ENCODE data around the gene AFDN.

- TF ChIP-seq, protein P1, sequence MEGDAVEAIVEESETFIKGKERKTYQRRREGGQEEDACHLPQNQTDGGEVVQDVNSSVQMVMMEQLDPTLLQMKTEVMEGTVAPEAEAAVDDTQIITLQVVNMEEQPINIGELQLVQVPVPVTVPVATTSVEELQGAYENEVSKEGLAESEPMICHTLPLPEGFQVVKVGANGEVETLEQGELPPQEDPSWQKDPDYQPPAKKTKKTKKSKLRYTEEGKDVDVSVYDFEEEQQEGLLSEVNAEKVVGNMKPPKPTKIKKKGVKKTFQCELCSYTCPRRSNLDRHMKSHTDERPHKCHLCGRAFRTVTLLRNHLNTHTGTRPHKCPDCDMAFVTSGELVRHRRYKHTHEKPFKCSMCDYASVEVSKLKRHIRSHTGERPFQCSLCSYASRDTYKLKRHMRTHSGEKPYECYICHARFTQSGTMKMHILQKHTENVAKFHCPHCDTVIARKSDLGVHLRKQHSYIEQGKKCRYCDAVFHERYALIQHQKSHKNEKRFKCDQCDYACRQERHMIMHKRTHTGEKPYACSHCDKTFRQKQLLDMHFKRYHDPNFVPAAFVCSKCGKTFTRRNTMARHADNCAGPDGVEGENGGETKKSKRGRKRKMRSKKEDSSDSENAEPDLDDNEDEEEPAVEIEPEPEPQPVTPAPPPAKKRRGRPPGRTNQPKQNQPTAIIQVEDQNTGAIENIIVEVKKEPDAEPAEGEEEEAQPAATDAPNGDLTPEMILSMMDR (IDR thresholded peaks at IDR 0.05): no peak
- TF ChIP-seq EP300 (IDR thresholded peaks at IDR 0.05; ENCODE audit: borderline replicate concordance in 1 of 2, low read depth in 1 of 2, low read length in 1 of 2): no peak
- TF ChIP-seq, protein P2, sequence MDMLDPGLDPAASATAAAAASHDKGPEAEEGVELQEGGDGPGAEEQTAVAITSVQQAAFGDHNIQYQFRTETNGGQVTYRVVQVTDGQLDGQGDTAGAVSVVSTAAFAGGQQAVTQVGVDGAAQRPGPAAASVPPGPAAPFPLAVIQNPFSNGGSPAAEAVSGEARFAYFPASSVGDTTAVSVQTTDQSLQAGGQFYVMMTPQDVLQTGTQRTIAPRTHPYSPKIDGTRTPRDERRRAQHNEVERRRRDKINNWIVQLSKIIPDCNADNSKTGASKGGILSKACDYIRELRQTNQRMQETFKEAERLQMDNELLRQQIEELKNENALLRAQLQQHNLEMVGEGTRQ (IDR thresholded peaks at IDR 0.05; ENCODE audit: borderline replicate concordance, low read depth, low read length): no peak
- TF ChIP-seq FOXJ3 (CRISPR knock-in tag; IDR thresholded peaks at IDR 0.05): no peak
- TF ChIP-seq POLR2AphosphoS5 (IDR thresholded peaks at IDR 0.05; ENCODE audit: low read depth, low read length): no peak
- TF ChIP-seq TCF12 (IDR thresholded peaks at IDR 0.05): no peak
- TF ChIP-seq GABPA (IDR thresholded peaks at IDR 0.05; ENCODE audit: low read depth): no peak
- TF ChIP-seq RAD21 (IDR thresholded peaks at IDR 0.05; ENCODE audit: low read length): no peak
- no peak for TF ChIP-seq EZH2phosphoT487 (IDR thresholded peaks at IDR 0.05; ENCODE audit: borderline replicate concordance, low read depth)
Measured at GRCh38 chr6:167932468-167933276, 106.0 kb downstream of the AFDN start.
